DMS 273 treated with DMSO at 0.1 percent for 48 hours (cell line): ENCODE data around the gene RBP3.

Source experiments
- DNase-seq: peaks from one replicate; lab custom pipeline; 2025; lab: John Stamatoyannopoulos, UW

Gene RBP3

DNA sequence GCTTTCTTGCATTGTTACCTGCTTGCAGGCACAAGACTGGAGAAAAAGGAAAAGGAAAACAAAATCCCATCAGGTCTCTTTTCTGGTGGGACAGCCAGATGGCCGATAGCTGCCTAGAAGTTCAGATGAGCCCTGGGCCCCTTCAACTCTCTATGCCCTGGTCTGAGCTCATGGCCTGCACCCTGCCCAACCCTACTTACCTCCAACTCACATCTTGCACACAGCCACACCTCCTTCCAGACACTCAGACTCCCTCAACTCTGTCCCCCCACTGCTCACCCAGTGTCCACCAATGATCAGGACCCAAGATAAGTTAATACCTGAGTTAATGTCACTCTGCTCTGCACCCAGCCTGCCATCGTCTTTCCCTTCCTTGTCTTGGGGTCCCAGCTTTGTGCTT is 10.9 kb downstream of the RBP3 start:
- DNase-seq, result no peak

DNA sequence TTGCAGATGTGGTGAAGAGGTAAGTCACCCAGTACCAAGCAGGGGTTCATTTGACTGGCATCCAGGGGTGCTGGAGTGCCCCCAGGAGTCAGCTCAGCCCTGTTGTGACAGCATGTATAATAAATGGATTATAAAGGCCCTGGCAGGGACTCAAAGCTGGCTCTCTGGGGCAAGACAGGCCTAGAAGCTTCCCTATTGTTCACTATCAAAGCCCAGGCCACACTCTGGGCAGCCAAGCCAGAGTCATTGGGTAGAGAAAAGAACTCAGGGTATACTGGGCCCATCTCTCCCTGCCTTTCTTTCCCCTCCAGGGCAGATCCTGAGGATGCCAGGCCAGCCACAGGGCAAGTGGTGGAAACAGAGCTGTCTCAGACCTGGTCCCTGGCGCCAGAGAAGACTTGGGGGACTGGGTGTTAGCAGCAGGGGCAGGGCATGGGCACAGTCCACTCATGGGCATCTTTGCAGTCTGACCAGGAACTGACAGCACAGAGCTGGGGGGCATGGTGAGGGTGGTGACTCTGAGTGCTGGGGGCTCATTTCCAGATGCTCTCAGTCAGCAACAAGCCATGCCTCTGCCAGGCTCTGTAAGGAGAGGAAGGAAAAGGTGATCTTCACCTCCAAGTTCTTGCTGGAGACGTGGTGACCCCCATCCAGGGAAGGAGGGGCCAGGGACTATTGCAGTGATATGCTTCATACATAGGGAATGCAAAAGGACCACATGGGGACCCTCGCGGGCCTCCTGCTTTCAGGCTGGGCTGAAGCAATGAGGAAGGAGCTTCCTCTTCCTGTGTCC is 11.7 kb downstream of the RBP3 start:
- no peak for DNase-seq

DNA sequence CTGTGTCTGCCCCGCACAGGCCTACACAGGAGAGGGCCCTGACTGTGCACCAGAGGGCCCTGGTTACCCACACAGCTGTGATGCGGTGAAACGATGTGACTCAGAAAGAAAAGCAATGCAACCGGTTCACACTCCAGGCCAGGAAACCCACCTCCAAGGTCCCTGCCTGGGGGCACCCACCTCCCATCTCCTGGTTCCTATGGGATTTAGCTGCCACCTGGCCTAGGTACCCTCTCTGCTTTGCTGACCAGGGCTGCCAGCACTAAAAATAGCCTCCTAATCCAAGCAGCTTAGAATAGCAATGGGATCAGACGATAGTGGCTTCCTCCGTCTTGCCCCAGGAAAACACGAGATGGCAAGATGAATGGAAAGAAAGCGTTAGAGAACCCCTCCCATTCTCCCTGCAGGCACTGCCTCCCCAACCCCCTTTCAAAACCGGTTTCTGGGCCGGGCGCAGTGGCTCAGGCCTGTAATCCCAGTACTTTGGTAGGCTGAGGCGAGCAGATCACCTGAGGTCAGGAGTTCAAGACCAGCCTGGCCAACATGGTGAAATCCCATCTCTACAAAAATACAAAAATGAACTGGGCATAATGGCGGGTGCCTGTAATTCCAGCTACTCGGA is 12.4 kb downstream of the RBP3 start:
- DNase-seq, result no peak

DNA sequence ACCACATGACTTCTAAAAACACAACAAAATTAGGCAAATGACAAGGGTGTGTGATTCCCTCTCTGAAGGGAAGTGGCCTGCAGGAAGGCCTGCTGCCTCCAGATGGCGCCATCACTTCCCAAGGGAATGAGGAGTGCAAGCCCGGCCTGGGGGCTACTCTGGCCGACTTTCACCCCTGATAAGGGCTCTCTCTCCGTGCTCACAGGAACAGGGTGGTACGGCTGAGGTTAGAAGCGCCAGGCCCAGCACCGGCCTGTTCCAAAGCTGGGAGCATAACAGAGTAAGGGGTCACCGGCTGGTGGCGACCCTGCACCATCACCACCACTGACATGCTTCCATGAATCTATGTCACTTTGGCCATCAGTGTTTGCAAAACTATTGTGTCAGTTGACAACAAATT is 13.1 kb downstream of the RBP3 start:
- no peak for DNase-seq

DNA sequence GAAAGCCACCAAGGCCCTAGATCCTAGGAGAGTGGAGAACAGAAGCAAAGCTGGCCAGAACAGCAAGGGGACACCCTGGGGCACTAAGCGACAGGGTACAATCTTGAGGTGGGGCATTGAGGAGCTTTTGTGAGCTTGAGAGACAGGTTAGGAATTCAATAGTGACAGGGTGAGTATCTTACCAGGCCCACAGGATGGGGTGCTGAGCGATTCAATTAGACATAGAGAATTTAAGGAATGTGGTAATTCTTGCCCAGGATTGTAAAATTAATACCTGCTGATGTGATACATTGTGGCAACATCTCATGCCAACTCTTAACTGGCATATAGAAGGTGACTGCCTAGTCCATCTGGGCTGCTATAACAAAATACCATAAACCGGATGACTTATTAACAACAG is 14.0 kb downstream of the RBP3 start:
- no peak for DNase-seq

DNA sequence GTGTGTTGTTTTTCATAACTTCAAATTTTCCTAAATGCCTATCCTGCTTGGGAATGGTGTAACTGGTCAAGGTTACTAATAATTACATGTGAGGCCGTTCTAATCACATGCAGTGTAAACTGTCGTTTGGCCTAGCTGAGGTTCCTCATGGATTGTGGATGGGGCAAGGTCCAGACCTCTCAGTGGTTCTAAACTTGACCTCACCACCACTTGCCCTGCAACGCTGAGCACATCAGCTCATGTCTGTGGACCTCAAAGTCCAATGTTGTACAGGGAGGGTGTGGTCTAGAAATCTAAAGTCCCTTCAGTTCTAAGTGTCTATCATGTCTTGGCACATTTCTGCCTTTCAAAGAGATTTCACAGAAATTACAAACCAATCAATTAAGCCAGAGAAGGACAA is 15.6 kb downstream of the RBP3 start:
- DNase-seq, result no peak

DNA sequence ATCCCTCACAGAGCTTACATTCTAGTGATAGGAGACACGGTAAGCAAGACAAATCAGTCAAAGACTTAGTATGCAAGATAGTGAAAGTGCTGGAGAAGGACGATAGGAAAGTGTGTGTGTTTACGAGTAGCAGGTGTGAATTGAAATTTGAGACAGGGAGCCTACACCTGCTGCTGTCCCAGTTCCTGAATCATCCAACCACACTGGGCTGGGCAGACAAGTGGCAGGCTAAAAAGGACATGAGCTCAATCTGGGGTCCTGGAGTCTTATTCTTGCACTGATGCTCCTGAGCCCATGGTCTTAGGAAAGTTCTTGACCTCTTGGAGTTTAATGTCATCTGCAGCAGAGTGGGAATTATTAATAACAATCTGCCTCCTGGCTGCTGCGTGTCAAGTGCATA is 16.2 kb downstream of the RBP3 start:
- no peak for DNase-seq

DNA sequence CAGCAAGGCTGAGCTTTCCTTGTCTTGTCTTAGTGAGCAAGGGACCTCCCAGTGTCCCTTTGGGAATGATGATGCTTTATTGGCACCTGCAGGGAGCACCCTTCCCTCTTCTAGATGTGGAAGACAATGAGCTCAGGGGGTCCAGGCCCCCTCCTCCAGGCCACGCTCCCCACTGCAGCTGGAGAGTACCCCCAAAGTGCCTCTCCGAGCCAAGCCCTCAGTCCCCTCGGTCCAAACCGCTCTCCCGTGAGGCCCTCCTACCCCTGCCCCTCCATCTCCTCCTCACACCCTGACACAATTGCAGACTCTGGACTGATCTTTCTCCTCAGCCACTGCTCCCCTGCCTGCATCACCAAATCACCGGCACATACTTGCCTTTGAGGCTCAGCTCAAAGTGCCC is 16.7 kb downstream of the RBP3 start:
- DNase-seq, result no peak

DNA sequence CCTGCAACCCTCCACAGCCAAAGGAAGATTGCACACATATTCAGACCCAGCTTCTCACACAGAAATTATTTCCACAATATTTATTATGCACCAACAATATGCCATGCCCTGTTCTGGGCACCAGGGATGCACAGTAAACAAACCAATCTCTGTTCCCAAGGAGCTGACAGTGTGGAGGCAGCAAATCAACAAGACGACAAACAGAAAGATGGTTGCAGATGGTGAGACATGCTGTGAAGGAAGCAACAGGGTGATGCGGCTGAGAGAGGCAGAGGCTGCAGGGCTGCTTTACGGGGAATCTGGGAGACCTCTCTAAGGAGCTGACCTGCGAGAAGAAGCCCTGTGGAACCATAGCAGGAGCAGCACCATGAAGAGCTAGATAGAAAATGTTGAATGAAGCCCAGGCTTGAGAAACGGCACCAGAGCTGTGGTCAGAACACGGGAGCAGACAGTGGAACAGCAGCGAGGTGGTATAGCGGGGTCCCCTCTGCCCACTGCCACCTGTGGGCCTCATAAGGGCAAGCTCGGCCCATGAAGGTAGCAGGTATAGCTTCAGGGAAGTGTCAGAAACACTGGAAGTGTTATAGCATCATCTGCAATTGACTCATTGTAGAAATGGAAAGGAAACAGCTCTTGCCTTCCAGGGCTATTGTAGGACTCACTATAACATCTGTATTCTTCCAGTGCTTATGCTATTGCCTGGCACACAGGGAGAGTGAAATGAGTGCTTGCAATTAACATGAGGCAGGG is 17.4 kb downstream of the RBP3 start:
- DNase-seq, result no peak

DNA sequence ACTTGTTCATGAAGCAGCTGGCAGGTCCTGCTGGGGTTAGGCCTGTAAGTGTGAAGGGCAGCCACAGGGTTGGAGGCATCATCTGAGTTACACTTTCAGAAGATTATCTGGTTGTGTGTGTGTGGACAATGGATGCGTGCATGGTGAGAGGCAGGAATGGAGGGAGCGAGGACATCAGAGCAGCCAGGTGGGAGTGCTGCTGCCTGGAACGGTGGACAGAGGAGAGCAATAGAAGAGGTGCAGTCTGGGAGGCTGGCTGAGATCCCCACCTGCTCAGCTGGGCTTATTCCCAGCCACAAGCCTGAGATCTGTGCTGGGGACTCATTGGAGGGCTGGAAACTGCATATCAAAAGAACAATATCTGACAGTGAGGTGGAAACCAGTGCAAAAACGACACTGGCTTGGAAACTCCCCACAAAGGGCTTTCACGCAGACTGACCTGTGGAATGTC is 18.0 kb downstream of the RBP3 start:
- no peak for DNase-seq

DNA sequence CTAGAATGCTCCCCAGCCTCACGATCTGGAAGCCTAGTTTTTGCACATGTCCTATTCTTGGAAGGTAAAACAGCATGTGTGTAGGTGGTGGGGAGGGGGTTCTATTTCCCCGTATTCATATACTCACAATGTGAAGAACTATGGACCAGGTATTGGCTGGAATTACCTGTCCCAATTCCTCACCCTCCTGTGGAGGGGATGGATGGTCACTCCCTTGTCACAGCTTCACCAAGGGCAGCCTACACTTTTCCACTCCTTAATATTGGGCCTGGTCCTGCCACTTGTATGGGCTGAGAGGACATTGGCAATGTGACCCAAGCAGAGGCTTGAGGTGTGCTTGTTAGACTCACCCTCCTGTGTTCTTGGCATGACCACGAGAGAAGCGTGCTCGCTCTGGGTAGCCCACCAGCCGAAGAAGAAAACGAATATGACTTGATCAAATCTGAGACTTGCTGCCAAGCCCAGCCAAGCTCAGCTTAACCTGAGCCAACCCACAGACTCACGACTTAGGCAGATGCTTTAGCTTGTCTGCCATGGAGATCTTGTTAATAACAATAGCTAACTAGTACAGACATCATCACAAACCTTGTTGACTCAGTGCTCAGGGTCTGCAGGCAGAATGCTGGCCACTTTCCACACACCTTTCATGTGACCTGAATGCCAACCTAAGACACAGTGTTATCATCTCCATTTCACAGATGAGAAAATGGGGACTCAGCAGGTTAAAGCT is 18.7 kb downstream of the RBP3 start:
- DNase-seq, result no peak

DNA sequence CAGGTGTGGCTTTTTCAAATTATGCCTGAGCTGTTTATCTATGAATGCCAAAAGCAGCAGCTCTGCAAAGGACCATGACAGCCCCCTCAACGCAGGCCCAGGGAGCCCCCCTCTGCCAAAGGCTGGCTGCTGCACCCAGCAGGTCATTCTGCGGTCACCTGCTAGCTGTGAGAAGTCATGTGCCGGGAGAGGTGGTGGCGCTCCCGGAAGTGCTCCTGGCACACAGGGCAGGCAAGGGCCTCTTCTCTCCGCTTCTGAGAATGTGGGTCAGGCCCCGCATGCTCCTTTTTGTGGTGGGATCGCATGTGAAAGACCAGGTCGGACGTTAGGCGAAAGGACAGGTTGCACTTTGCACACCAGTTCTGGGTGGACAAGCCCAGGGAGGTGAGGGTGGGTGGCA is 19.5 kb downstream of the RBP3 start:
- no peak for DNase-seq

DNA sequence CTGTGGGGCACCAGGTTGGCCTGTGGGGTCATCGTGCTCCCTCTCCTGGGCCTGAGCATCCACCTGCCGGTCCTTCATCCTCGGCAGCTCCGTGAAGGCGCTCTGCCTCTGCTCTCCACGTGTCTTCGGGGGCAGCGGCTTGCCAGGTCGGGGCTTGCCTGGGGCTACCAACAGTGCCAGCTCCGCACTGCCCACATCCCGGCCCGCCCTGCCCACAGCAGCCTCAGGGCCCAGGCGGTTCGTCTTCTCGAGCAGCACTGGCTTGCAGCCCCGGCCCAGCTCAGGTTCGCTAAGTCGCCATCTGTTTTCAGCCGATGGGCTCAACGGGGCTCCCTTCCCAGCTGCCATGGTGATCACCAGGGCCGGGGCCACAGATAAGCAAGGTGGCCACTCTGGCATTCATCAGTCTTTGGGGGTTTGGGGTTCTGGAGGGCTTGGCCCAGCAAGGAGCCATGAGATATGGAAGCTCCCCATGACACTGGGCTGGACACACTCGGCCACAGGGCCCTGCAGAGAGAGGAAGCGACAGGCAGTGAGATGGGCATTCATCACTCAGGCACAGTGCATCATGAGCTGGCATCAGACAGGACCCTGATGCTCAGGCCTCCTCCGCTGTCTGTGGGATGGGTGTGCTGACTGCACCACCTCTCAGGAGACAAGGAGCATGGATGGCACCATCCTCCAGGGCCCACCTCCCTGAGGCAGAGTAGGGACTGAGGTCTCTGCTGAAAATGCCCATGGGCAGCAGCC is 20.4 kb downstream of the RBP3 start:
- DNase-seq, result no peak

DNA sequence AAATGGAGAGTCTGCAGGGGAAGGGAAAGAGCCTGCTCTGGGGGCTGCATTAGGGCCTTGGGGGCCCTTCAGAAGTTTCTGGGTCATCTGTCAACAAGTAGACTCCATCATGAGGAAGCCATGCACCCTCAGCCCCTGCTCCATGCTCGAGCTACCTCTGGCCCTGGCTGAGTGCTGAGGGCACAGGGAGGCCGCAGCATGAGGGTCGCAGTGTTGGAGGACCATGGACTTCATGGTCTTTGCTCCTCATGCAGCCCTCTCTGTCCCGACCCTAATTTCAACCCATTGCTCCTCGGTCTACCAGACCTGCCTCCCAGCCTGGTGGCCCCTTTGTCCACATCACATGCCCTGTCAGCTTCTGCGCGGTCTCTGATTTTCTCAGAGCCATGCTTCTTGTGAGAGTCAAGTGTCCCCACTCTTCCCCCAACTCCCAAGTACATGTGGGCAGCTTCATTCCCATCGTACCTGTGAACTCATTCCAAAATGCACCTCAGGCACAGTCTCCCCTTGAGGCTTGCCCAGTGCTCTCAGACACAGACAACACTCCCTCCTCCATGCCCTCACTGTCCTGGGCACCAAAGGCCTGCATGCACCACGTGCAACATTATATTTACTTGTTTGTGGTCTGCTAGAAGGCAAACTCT is 21.2 kb downstream of the RBP3 start:
- no peak for DNase-seq

DNA sequence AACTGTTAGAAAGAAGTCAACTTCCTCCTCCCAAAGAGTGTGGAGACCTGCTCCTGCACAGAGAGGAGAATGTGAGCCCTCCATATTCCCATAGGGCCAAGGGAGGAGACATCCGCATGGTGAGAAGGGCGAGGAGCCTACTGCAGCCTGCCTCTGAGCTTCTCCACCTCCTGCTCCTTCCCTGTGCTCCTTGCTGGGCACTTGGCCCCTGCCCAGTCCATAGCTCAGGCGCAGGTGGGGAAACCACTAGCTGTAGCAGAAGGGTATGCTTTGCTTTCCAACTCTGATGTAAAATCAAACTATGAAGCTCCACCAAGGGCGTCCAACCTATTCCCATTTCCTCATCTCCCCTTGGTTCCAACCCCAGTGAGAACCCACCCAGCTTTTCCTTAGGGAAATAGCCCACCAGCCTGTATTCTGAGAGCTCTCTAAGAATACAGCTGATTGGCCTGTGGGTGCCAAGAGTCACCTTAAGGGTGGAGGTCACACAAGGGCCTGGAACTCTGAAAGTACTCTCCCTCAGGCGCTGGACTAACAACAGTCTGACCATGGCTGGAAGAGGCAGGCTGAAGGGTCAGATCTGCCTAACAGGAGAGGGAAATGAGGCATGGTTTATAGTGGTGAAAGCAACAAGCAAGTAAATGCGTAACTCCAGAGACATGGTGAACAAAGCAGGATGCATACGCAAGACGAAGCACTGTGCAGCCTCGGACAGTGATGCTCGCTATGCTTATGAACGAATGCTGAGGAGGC is 22.0 kb downstream of the RBP3 start:
- no peak for DNase-seq

DNA sequence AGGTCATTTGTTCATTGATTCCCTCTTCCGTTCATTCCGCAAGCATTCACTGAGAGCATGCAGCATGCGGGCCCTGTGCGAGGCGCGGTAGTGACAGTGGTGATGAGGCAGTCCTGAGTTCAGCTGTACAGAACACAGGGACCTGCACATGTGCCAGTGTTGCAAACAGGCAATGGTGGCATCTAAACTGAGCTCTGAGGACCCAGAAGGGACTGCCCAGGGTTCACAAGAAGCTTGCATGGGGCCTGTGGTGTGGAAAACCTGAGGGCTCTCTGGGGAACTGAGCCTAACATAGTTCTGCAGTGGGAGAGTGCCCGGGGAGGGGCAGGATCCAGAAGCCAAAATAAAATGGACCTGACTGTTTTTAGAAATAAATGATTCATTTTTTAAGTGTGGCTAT is 22.7 kb downstream of the RBP3 start:
- no peak for DNase-seq

DNA sequence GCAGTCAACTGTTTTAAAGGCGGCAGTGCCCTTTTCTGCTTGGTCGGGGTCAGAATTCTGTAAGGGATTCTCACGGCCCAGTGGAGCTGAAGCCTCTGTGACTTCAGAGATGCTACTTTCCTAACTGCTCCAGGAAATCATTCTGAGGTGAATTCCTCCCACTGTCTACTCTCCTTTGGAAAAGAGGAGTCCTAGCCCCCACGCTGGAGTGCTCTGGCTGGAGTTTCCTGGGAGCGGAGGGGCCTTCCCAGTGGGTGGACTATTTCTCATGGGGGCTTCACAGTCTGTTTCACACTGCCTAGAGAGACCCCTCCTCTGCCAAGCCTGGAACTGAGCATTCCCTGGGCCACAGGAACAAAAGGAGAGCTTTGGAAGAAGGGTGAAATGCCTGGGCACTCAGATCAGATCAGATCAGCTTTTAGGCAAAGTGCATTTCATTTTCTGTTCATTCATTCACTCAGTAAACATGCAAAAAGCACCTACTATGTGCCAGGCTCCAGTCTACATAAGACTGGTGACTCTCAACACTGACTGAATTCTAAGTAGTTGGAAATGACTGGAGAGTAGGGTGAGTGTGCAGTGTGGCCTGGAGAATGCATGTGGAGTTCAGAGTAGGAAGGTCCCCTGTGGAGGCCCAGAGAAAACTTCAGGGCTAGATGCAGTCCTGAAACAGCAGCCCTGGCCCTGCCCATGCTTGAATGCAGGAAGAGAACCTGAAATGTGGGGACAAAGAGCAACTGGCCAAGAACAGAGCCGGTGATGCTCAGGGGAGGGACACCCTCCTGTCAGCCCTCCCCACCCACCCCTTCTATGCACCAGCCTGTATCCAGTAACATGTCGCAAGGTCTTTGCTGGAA is 23.7 kb downstream of the RBP3 start:
- no peak for DNase-seq

DNA sequence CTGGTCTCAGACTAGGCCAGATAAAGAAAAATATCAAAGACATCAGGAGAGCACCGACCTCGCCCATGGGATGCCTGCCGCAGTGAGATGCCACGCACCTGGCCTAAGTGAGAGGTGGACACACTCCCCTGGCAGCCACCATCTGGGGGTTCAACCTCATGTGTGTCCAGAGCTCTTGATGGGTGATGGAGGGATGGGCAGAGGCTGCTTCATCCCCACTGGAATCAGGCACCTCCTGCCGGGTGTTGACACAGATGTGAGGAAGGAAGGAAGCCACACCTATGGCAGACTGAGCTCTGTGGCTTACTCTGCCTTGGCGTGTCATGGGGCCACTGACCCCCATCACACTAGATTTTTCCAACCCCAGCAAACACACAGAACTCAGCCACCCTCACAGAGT is 24.6 kb downstream of the RBP3 start:
- no peak for DNase-seq
